Liver (tissue), 9 donors: ENCODE results near the gene SNCG. TPM values are rescaled to one million over a fixed set of nuclear protein-coding genes. Genes with fewer than 3 reads are reported as not detected.
"Not testable (repeated sequence)": the region's sequence is repeated elsewhere in the genome, so short reads cannot be mapped to it uniquely, and the experiment has no call there.

ENCODE experiments used
- DNase-seq: peaks from one replicate; pipeline ENCODE4 v3.0.0-alpha.2; 2017; ENCODE audit warnings: low spot score
- H3K27ac ChIP-seq, 2 donors: one replicate each; pipeline ENCODE4 v1.7.0; 2013; ENCODE audit warnings: inconsistent platforms in 2 of 2, low read length in 2 of 2, control low read depth in 1 of 2, low read depth in 1 of 2, mild to moderate bottlenecking in 1 of 2
- H3K27me3 ChIP-seq, 4 donors: one replicate each; pipeline versions ENCODE4 v1.6.1 to v1.7.0; 2013; ENCODE audit warnings: low read length in 3 of 4, inconsistent platforms in 1 of 4, mild to moderate bottlenecking in 1 of 4, moderate library complexity in 1 of 4; ENCODE audit not compliant: control insufficient read depth in 4 of 4, insufficient read depth in 4 of 4
- H3K36me3 ChIP-seq, 4 donors: one replicate each; pipeline versions ENCODE4 v1.6.1 to v1.7.0; 2013; ENCODE audit warnings: low read length in 3 of 4, mild to moderate bottlenecking in 3 of 4, low read depth in 1 of 4, moderate library complexity in 1 of 4; ENCODE audit not compliant: control insufficient read depth in 4 of 4, insufficient read depth in 3 of 4
- H3K4me1 ChIP-seq, 4 donors: one replicate each; pipeline versions ENCODE4 v1.6.1 to v1.7.0; 2013; ENCODE audit warnings: low read length in 3 of 4, mild to moderate bottlenecking in 3 of 4, moderate library complexity in 1 of 4; ENCODE audit not compliant: control insufficient read depth in 4 of 4, insufficient read depth in 4 of 4
- H3K4me3 ChIP-seq, 3 donors: one replicate each; pipeline versions ENCODE4 v1.6.1 to v1.7.0; 2013; ENCODE audit warnings: low read length in 3 of 3, control low read depth in 1 of 3, low read depth in 1 of 3, mild to moderate bottlenecking in 1 of 3
- H3K9ac ChIP-seq, 2 donors: one replicate each; pipeline ENCODE4 v1.7.0; 2013; ENCODE audit warnings: low read length in 2 of 2, mild to moderate bottlenecking in 2 of 2, moderate library complexity in 2 of 2, control low read depth in 1 of 2, low read depth in 1 of 2
- H3K9me3 ChIP-seq, 4 donors: one replicate each; pipeline versions ENCODE4 v1.6.1 to v1.7.0; 2013; ENCODE audit warnings: low read length in 3 of 4; ENCODE audit not compliant: control insufficient read depth in 4 of 4
- ATF3 ChIP-seq: IDR thresholded peaks from 2 replicates; pipeline ENCODE4 v1.6.1; 2016; ENCODE audit warnings: antibody characterized with exemption
- CTCF ChIP-seq: fragments of 150-350 bp; IDR thresholded peaks from 2 replicates; pipeline ENCODE4 v1.5.1; 2017; ENCODE audit warnings: improper control_type of control experiment, low read depth, low read length; ENCODE audit not compliant: missing input control
- FOXA2 ChIP-seq: IDR thresholded peaks from 2 replicates; pipeline ENCODE4 v1.6.1; 2016; ENCODE audit warnings: antibody characterized with exemption
- GABPA ChIP-seq, 2 donors: IDR thresholded peaks in 1 of 2; conservative IDR thresholded peaks in 1 of 2; 2 replicates each; pipeline ENCODE4 v1.6.1; 2016; ENCODE audit warnings: antibody characterized with exemption in 2 of 2, mild to moderate bottlenecking in 1 of 2, moderate library complexity in 1 of 2
- JUND ChIP-seq, 2 donors: IDR thresholded peaks; 2 replicates each; pipeline ENCODE4 v1.6.1; 2016; ENCODE audit warnings: antibody characterized with exemption in 2 of 2
- MAX ChIP-seq: IDR thresholded peaks from 2 replicates; pipeline ENCODE4 v1.6.1; 2016; ENCODE audit warnings: antibody characterized with exemption
- NR2F2 ChIP-seq: IDR thresholded peaks from 2 replicates; pipeline ENCODE4 v1.6.1; 2016; ENCODE audit warnings: antibody characterized with exemption
- RAD21 ChIP-seq, 2 donors: IDR thresholded peaks; 2 replicates each; pipeline ENCODE4 v1.6.1; 2016; ENCODE audit warnings: antibody characterized with exemption in 2 of 2, mild to moderate bottlenecking in 2 of 2
- REST ChIP-seq: IDR thresholded peaks from 2 replicates; pipeline ENCODE4 v1.6.1; 2016; ENCODE audit warnings: antibody characterized with exemption, mild to moderate bottlenecking
- SP1 ChIP-seq: IDR thresholded peaks from 2 replicates; pipeline ENCODE4 v1.6.1; 2018; ENCODE audit warnings: antibody characterized with exemption, mild to moderate bottlenecking
- TAF1 ChIP-seq: conservative IDR thresholded peaks from 2 replicates; pipeline ENCODE4 v1.6.1; 2016; ENCODE audit warnings: antibody characterized with exemption, mild to moderate bottlenecking
- YY1 ChIP-seq: IDR thresholded peaks from 2 replicates; pipeline ENCODE4 v1.6.1; 2016; ENCODE audit warnings: antibody characterized with exemption, mild to moderate bottlenecking
- ZBTB33 ChIP-seq: IDR thresholded peaks from 2 replicates; pipeline ENCODE4 v1.6.1; 2016; ENCODE audit warnings: antibody characterized with exemption
- WGBS: extraction: QIAGEN DNeasy Blood & Tissue Kit; methylation state at CpG from one replicate; pipeline ENCODE4 v1.1.7; 2013; 5-methylcytosine and 5-hydroxymethylcytosine counted together
- polyA plus RNA-seq, 2 donors: library from polyadenylated mRNA; stranded (reverse) in 1 of 2; unstranded in 1 of 2; fragments of 200-250 nt in 1 of 2; fragments of >200 nt in 1 of 2; fragmentation: Nextera tagmentation in 1 of 2; extraction: Ambion mirVana in 1 of 2; gene quantifications; one replicate each; pipeline versions ENCODE4 v1.2.1 to v1.2.3, GENCODE V29; 2013 to 2015
- total RNA-seq, 2 donors: library from RNA; depleted of rRNA; stranded (reverse); fragments of >200 nt; gene quantifications; one replicate each; pipeline ENCODE4 v1.2.3, GENCODE V29; 2014
- donor health status: healthy.
- donor health status: healthy.
- donor health status: healthy.
- donor health status: healthy.
- donor health status: healthy.

Gene SNCG
- total and polyA plus RNA-seq, 4 donors: 0.84 to 2.6 (median 1.7) TPM

GRCh38 chr10:86945361-86946212, 12.8 kb upstream of the SNCG start:
- WGBS: 83% methylated on average over 18 of the region's 18 CpGs
- H3K4me3 ChIP-seq: no peak overlapping the region
- H3K27ac ChIP-seq: no peak overlapping the region
- peaks cover 12 to 34% (median 24%) of the 10 kb centered on the region in 4 donors for H3K4me1 ChIP-seq
- DNase-seq: no peak
- no peak overlapping the region for H3K9ac ChIP-seq
- no peaks in the 10 kb centered on the region for H3K36me3 ChIP-seq
- TF ChIP-seq NR2F2: no peak
- TF ChIP-seq MAX: no peak
- TF ChIP-seq ZBTB33: no peak
- no peak for TF ChIP-seq TAF1
- no peak for TF ChIP-seq ATF3
- no peak for TF ChIP-seq SP1
- no peak for TF ChIP-seq REST
- no peak for TF ChIP-seq JUND (IDR thresholded peaks at IDR 0.05)
- no peak for TF ChIP-seq GABPA (IDR thresholded peaks at IDR 0.05 in 1 of 2, conservative IDR thresholded peaks at IDR 0.05 in 1 of 2)
- no peaks in the 10 kb centered on the region for H3K9me3 ChIP-seq
- no peaks in the 10 kb centered on the region for H3K27me3 ChIP-seq

GRCh38 chr10:86946213-86947155, 11.9 kb upstream of the SNCG start:
- H3K4me1 ChIP-seq: peaks cover 12 to 33% (median 21%) of the 10 kb centered on the region in 4 donors
- no peaks in the 10 kb centered on the region for H3K9me3 ChIP-seq
- 89% methylated on average over 13 of the region's 13 CpGs for WGBS
- DNase-seq: no peak
- no peak overlapping the region for H3K27ac ChIP-seq
- H3K27me3 ChIP-seq: no peaks in the 10 kb centered on the region
- no peaks in the 10 kb centered on the region for H3K36me3 ChIP-seq
- no peak for TF ChIP-seq CTCF
- no peak for TF ChIP-seq FOXA2
- no peak for TF ChIP-seq ZBTB33
- TF ChIP-seq YY1: no peak
- no peak for TF ChIP-seq JUND (IDR thresholded peaks at IDR 0.05)
- no peak for TF ChIP-seq ATF3
- TF ChIP-seq RAD21 (IDR thresholded peaks at IDR 0.05): no peak
- no peak overlapping the region for H3K9ac ChIP-seq
- no peak overlapping the region for H3K4me3 ChIP-seq

- not testable (repeated sequence) for H3K36me3 ChIP-seq, DNase-seq, H3K27ac ChIP-seq, H3K27me3 ChIP-seq, H3K4me3 ChIP-seq, H3K9ac ChIP-seq, H3K9me3 ChIP-seq
- WGBS: 94% methylated on average over 4 of the region's 4 CpGs
- peaks cover 12 to 22% (median 16%) of the 10 kb centered on the region in 4 donors for H3K4me1 ChIP-seq
Measured at GRCh38 chr10:86947806-86948205, 10.6 kb upstream of the SNCG start.
